Measurements from ENCODE around the gene ARHGAP20. TPM values are rescaled to one million over a fixed set of nuclear protein-coding genes. Genes with fewer than 3 reads are reported as not detected.

The ARHGAP20 gene
- total and polyA plus RNA-seq, 2 of the 4 experiments (the other 2 are of a cell fraction): 1.4 to 2.5 TPM

GRCh38 chr11:110631551-110631950 is 80.7 kb downstream of the ARHGAP20 start:
- intact Hi-C loops (cut with micrococcal nuclease) (no loop called here), in situ Hi-C loops (cut with MboI; ENCODE audit: low sequenced_read_pairs) (no loop called here), dilution Hi-C loops (cut with HindIII; ENCODE audit: low sequenced_read_pairs, unreplicated experiment) (no loop called here)
- Histone ChIP-seq H3K79me1 (ENCODE audit: low read depth in 1 of 2, low read length in 2 of 2) (peaks cover 0 to 5% of the 10 kb centered on the region in 2 experiments; a peak in 1 of 4 replicates), H2BK15ac (ENCODE audit: low read depth, low read length) (no peak overlapping the region), H2AK5ac (ENCODE audit: low read depth, low read length) (no peak overlapping the region), H3K27me3 (ENCODE audit: control insufficient read depth, insufficient read depth, low read length) (no peaks in the 10 kb centered on the region), H2AFZ (replicated peaks; ENCODE audit: low read length, poor library complexity) (no peak overlapping the region), H2BK20ac (ENCODE audit: low read depth, low read length) (no peak overlapping the region), H3K4me2 (ENCODE audit: low read depth, low read length) (no peak overlapping the region), H3K4me1 (ENCODE audit: control insufficient read depth, insufficient read depth, low read length) (no peaks in the 10 kb centered on the region; the same call in 1 of the 2 replicates), H2BK5ac (ENCODE audit: low read depth, low read length, poor library complexity, severe bottlenecking) (no peak overlapping the region), H3K14ac (replicated peaks; ENCODE audit: low read depth, low read length) (no peak overlapping the region), H3K9me1 (ENCODE audit: insufficient read depth, low read length) (no peaks in the 10 kb centered on the region), H3K9me3 (ENCODE audit: control insufficient read depth, insufficient read depth, low read length) (no peaks in the 10 kb centered on the region), H3K4ac (ENCODE audit: low read depth, low read length) (no peak overlapping the region), H4K20me1 (ENCODE audit: insufficient read depth, low read length) (no peaks in the 10 kb centered on the region), H3K9ac (ENCODE audit: low read depth, low read length) (no peak overlapping the region), H3K56ac (ENCODE audit: extremely low read depth, insufficient read depth, low read length) (no peak overlapping the region), H3K27ac (ENCODE audit: insufficient read depth, low read length) (no peak overlapping the region), H3K4me3 (ENCODE audit: insufficient read depth, low read depth, low read length) (no peak overlapping the region), H3K18ac (ENCODE audit: low read depth, low read length) (no peak overlapping the region), H4K8ac (ENCODE audit: low read depth in 2 of 2, low read length in 2 of 2) (no peak overlapping the region), H4K91ac (ENCODE audit: insufficient read depth, low read depth, low read length) (no peak overlapping the region), H2BK120ac (ENCODE audit: low read depth, low read length) (no peak overlapping the region), H4K5ac (ENCODE audit: low read depth, low read length) (no peak overlapping the region), H3K23ac (ENCODE audit: low read depth, low read length) (no peak overlapping the region), H2AK9ac (replicated peaks; ENCODE audit: low read depth, low read length, poor library complexity) (no peak overlapping the region), H3K36me3 (ENCODE audit: control insufficient read depth, insufficient read depth, low read length) (0 out of 2 replicates have a peak, but pooled peaks cover 1% of the 10 kb centered on the region)
- POLR2A ChIA-PET (ENCODE audit: unreplicated experiment): no interaction called here
- no peak for DNase-seq
- BruUV-seq (replicated peaks): no TSS peak
- CTCF ChIA-PET: no interaction called here
- ATAC-seq (ENCODE audit: low read depth): no peak; the same call in 1 of the 2 replicates
- TF ChIP-seq MXI1 (IDR thresholded peaks at IDR 0.05; ENCODE audit: borderline replicate concordance, low read depth, low read length) (no peak), MAZ (IDR thresholded peaks at IDR 0.05; ENCODE audit: borderline replicate concordance, low read depth, low read length) (no peak), BHLHE40 (IDR thresholded peaks at IDR 0.05; ENCODE audit: low read depth, low read length) (no peak), CHD1 (IDR thresholded peaks at IDR 0.05; ENCODE audit: low read depth, low read length) (no peak), CTCF (conservative IDR thresholded peaks at IDR 0.05; ENCODE audit: low read depth, low read length) (no peak)
